Esophagus mucosa (tissue), 1 donor: Measurements from ENCODE around the gene CBFA2T2. TPM values are rescaled to one million over a fixed set of nuclear protein-coding genes. Genes with fewer than 3 reads are reported as not detected.

Experiments used
- ATAC-seq: fragments of 200-7000 bp; cut with Tn5 transposase; one replicate; pipeline ENCODE4 v1.9.1; 2020
- total RNA-seq: library from RNA; stranded (reverse); gene quantifications from one replicate; pipeline ENCODE4 v1.2.4, GENCODE V29; 2023
- donor health status: DM: yes; HTN: yes; CAD: no.

Gene CBFA2T2
- total RNA-seq, 1 donor from 2014 or later = 9.0 TPM

- no peak for ATAC-seq
Measured at GRCh38 chr20:33669873-33670640, 180.2 kb downstream of the CBFA2T2 start.

GRCh38 chr20:33670715-33671499, 181.0 kb downstream of the CBFA2T2 start:
- ATAC-seq = no peak

GRCh38 chr20:33671573-33672288, 181.8 kb downstream of the CBFA2T2 start:
- no peak for ATAC-seq

- ATAC-seq = no peak
Measured at GRCh38 chr20:33672426-33673113, 182.7 kb downstream of the CBFA2T2 start.

- ATAC-seq = no peak
Measured at GRCh38 chr20:33673114-33673409, 183.2 kb downstream of the CBFA2T2 start.

- ATAC-seq = no peak
Measured at GRCh38 chr20:33673410-33674293, 183.8 kb downstream of the CBFA2T2 start.

GRCh38 chr20:33674294-33675135, 184.6 kb downstream of the CBFA2T2 start, which contains the start of gene NECAB3:
Gene NECAB3 (minus strand): TSS chr20:33674428. CDS start chr20:33674352, 76 bp downstream.
- ATAC-seq = peak; percentile 80

- no peak for ATAC-seq
Measured at GRCh38 chr20:33675136-33675959, 185.5 kb downstream of the CBFA2T2 start.

GRCh38 chr20:33676121-33676520, 186.2 kb downstream of the CBFA2T2 start:
- ATAC-seq = no peak

- no peak for ATAC-seq
Measured at GRCh38 chr20:33676652-33677645, 187.1 kb downstream of the CBFA2T2 start.

GRCh38 chr20:33677991-33678702, 188.3 kb downstream of the CBFA2T2 start:
- no peak for ATAC-seq

GRCh38 chr20:33679758-33680485, 190.0 kb downstream of the CBFA2T2 start:
- no peak for ATAC-seq

- ATAC-seq = no peak
Measured at GRCh38 chr20:33680686-33681085, 190.8 kb downstream of the CBFA2T2 start.

GRCh38 chr20:33681288-33681687, 191.4 kb downstream of the CBFA2T2 start:
- ATAC-seq = no peak

- no peak for ATAC-seq
Measured at GRCh38 chr20:33681728-33682353, 191.9 kb downstream of the CBFA2T2 start.

GRCh38 chr20:33684533-33685327, 194.8 kb downstream of the CBFA2T2 start:
- peak; percentile 52 for ATAC-seq
